Osteoblast (primary cell): ENCODE results near the gene ATP9A. TPM values are rescaled to one million over a fixed set of nuclear protein-coding genes. Genes with fewer than 3 reads are reported as not detected.

Experiments
- DNase-seq: peaks from one replicate; pipeline ENCODE4 v3.0.0; 2011; ENCODE audit warnings: low spot score, mixed read lengths; ENCODE audit not compliant: insufficient read length; ENCODE audit errors: missing footprints
- H2AFZ ChIP-seq: 2 replicates; pipeline ENCODE4 v1.6.0; 2011; ENCODE audit warnings: mild to moderate bottlenecking, low read length
- H3K27ac ChIP-seq: 2 replicates; pipeline ENCODE4 v1.5.1; 2011; ENCODE audit warnings: mild to moderate bottlenecking, low read depth, low read length, moderate library complexity
- H3K27me3 ChIP-seq: 2 replicates; pipeline ENCODE4 v1.6.0; 2012; ENCODE audit warnings: mild to moderate bottlenecking, control low read depth, inconsistent platforms, low read length, moderate library complexity; ENCODE audit not compliant: insufficient read depth
- H3K36me3 ChIP-seq: 2 replicates; pipeline ENCODE4 v1.5.1; 2011; ENCODE audit warnings: mild to moderate bottlenecking, low read length, control low read depth, moderate library complexity; ENCODE audit not compliant: insufficient read depth
- H3K4me1 ChIP-seq: 2 replicates; pipeline ENCODE4 v1.5.1; 2011; ENCODE audit warnings: mild to moderate bottlenecking, low read length, control low read depth, moderate library complexity; ENCODE audit not compliant: insufficient read depth
- H3K4me2 ChIP-seq: 2 replicates; pipeline ENCODE4 v1.6.0; 2011; ENCODE audit warnings: mild to moderate bottlenecking, low read length; ENCODE audit not compliant: insufficient read depth
- H3K4me3 ChIP-seq: fragments of 200-600 bp; sonication (generic); 3 replicates; pipeline ENCODE4 v1.5.1; 2012; ENCODE audit warnings: mild to moderate bottlenecking, low read length, inconsistent platforms; ENCODE audit not compliant: insufficient read depth
- H3K79me2 ChIP-seq: 2 replicates; pipeline ENCODE4 v1.6.0; 2012; ENCODE audit warnings: mild to moderate bottlenecking, low read length, control low read depth, inconsistent platforms; ENCODE audit not compliant: insufficient read depth
- H3K9me3 ChIP-seq: 2 replicates; pipeline ENCODE4 v1.5.1; 2011; ENCODE audit warnings: low read depth, low read length, control low read depth
- H4K20me1 ChIP-seq: 2 replicates; pipeline ENCODE4 v1.6.0; 2012; ENCODE audit warnings: mild to moderate bottlenecking, low read length, control low read depth; ENCODE audit not compliant: insufficient read depth
- total RNA-seq: library from RNA; depleted of rRNA; stranded (reverse); fragments of >200 nt; gene quantifications from 2 replicates; pipeline ENCODE4 v1.2.3, GENCODE V29; 2012
- TF ChIP-seq, protein P1 (sequence below): IDR thresholded peaks from 2 replicates; pipeline ENCODE4 v1.5.1; 2011; ENCODE audit warnings: mild to moderate bottlenecking, low read depth, low read length, moderate library complexity; ENCODE audit errors: extremely low read depth

The ATP9A gene
- total RNA-seq, 1 donor, result 48.9 TPM

DNA sequence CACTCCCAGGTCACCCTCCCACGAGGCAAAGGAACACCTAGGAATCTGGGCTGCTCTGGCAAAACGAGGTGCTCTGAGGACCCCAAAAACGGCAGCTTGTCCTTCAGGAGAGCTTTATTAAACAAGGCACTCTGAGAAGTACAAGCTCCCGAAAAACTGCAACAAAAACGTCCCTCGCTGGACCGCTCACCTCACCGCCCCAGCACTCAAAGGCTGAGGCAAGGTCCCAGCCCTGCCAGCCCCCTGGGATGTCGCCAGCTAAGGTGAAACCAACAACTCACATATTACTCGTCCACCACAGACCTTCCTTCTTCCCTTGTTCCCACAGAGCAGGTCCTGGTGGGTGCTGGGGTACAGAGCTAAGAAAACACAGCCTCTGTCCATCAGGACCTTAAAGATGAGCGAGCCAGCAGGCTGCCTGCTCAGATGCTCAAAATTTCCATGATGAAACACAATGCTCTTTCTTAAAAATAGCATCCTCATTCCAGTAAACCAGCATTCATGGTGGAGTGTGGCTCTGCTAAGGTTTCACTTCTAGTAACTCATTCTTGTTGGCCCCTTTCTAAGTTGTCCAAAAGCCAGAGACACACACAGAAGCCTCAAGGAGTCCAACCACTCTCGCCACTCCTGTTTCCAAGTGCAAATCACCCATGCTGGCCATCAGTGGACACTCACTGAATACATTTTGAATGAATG, 35.9 kb downstream of the ATP9A start:
- DNase-seq, result no peak
- Histone ChIP-seq H3K79me2 (peaks cover 9% of the 10 kb centered on the region), H3K4me3 (peak overlapping the region; percentile 3), H3K27ac (peak overlapping the region; percentile 7), H4K20me1 (peaks cover 7% of the 10 kb centered on the region), H3K4me2 (peak overlapping the region; percentile 33), H3K27me3 (no peaks in the 10 kb centered on the region), H2AFZ (no peak overlapping the region), H3K9me3 (no peaks in the 10 kb centered on the region), H3K36me3 (no peaks in the 10 kb centered on the region), H3K4me1 (peaks cover 13% of the 10 kb centered on the region)
- TF ChIP-seq, protein P1, sequence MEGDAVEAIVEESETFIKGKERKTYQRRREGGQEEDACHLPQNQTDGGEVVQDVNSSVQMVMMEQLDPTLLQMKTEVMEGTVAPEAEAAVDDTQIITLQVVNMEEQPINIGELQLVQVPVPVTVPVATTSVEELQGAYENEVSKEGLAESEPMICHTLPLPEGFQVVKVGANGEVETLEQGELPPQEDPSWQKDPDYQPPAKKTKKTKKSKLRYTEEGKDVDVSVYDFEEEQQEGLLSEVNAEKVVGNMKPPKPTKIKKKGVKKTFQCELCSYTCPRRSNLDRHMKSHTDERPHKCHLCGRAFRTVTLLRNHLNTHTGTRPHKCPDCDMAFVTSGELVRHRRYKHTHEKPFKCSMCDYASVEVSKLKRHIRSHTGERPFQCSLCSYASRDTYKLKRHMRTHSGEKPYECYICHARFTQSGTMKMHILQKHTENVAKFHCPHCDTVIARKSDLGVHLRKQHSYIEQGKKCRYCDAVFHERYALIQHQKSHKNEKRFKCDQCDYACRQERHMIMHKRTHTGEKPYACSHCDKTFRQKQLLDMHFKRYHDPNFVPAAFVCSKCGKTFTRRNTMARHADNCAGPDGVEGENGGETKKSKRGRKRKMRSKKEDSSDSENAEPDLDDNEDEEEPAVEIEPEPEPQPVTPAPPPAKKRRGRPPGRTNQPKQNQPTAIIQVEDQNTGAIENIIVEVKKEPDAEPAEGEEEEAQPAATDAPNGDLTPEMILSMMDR, result no peak

DNA sequence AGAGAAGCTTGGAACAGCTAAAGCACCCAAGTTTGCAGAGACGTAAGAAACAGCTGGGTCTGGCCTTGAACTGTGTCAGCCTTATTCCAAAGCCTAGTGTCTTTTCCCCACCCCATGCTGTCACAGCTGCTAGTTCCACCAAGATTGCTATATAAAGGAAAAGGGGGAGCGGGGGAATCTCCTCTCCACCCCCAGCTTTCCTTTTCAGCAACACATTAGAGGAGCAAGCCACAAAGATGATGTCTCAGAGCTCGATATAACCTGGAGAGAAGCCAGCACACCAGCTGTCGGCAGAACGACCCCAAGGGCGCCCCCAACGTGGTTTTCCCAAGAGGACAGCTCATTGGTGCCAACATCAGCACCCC, 36.5 kb downstream of the ATP9A start:
- H3K9me3 ChIP-seq, result no peaks in the 10 kb centered on the region
- H3K4me1 ChIP-seq, result peaks cover 13% of the 10 kb centered on the region
- H3K79me2 ChIP-seq, result peaks cover 5% of the 10 kb centered on the region
- no peaks in the 10 kb centered on the region for H3K36me3 ChIP-seq
- peaks cover 5% of the 10 kb centered on the region for H4K20me1 ChIP-seq
- H3K27ac ChIP-seq, result no peak overlapping the region
- H3K27me3 ChIP-seq, result no peaks in the 10 kb centered on the region
- TF ChIP-seq, protein P1, result no peak
- no peak overlapping the region for H2AFZ ChIP-seq
- H3K4me3 ChIP-seq, result peak overlapping the region; percentile 3
- H3K4me2 ChIP-seq, result peak overlapping the region; percentile 33
- no peak for DNase-seq

DNA sequence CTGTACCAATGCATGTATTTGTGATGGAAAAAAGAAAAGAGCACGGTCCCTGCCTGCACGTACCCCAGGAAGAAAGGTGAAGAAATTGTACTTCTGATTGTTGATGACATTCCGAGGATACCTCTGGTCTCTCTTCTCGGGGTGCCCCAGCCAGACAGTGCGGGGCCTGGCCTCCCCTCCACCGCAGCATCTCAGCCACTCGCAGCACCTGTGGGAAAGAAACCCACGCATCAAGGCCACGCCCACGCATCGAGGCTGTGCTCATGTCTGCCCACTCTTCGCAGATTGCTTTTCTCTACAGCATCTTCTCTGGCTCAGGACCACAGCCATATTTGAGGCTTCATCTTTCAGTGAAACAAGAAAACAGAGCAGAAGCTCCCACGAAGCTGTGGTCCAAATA, 38.4 kb downstream of the ATP9A start:
- H3K79me2 ChIP-seq, result peaks cover 5% of the 10 kb centered on the region
- peaks cover 3% of the 10 kb centered on the region for H3K36me3 ChIP-seq
- no peak overlapping the region for H3K27ac ChIP-seq
- no peak overlapping the region for H3K4me3 ChIP-seq
- H3K27me3 ChIP-seq, result no peaks in the 10 kb centered on the region
- H3K4me1 ChIP-seq, result peaks cover 11% of the 10 kb centered on the region
- DNase-seq, result no peak
- no peak overlapping the region for H2AFZ ChIP-seq
- TF ChIP-seq, protein P1, result no peak
- no peaks in the 10 kb centered on the region for H3K9me3 ChIP-seq
- no peak overlapping the region for H3K4me2 ChIP-seq
- H4K20me1 ChIP-seq, result no peaks in the 10 kb centered on the region

GRCh38 chr20:51728737-51729136, 39.5 kb downstream of the ATP9A start:
- no peak for DNase-seq
- Histone ChIP-seq H3K79me2 (peaks cover 5% of the 10 kb centered on the region), H3K4me3 (no peak overlapping the region), H3K9me3 (no peaks in the 10 kb centered on the region), H3K27me3 (no peaks in the 10 kb centered on the region), H3K27ac (no peak overlapping the region), H2AFZ (no peak overlapping the region), H3K4me2 (no peak overlapping the region), H3K36me3 (peaks cover 3% of the 10 kb centered on the region), H4K20me1 (no peaks in the 10 kb centered on the region), H3K4me1 (peaks cover 11% of the 10 kb centered on the region)
- TF ChIP-seq, protein P1, result no peak
